ENCODE data around the gene CALD1.

DNA sequence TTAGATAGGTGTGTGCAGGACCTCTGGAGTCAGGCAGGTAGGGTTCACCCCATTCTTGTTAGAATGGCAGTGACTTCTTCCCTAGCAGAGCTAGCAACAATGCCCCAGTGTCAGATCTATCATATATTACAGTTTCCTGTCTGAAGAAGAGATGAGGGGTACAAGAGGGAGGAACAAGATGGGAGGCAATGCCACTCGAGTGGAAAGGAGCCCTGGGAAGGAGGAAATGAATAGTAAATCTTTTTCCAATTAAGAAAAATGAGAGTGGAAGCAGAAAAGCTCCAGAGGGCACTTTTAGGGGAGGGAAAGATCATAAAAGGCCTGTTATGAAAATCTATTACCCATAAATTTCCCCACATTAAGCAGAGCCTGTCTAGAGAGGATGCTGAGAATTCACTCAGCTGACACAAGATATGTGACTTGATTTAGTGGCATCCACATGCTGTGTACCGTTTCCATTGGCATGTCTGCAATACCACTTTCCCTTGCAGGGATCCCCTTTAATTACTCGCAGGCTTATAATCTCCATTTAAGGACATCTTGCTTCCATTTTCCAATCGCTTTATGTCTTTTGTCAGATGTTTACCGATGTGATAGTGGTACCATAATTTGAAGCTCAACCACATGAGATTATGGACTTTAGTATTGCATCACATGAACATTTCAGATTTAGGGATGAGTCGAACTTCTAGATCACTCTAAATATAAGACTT, 136.9 kb downstream of the CALD1 start:
- TF ChIP-seq, protein P1, sequence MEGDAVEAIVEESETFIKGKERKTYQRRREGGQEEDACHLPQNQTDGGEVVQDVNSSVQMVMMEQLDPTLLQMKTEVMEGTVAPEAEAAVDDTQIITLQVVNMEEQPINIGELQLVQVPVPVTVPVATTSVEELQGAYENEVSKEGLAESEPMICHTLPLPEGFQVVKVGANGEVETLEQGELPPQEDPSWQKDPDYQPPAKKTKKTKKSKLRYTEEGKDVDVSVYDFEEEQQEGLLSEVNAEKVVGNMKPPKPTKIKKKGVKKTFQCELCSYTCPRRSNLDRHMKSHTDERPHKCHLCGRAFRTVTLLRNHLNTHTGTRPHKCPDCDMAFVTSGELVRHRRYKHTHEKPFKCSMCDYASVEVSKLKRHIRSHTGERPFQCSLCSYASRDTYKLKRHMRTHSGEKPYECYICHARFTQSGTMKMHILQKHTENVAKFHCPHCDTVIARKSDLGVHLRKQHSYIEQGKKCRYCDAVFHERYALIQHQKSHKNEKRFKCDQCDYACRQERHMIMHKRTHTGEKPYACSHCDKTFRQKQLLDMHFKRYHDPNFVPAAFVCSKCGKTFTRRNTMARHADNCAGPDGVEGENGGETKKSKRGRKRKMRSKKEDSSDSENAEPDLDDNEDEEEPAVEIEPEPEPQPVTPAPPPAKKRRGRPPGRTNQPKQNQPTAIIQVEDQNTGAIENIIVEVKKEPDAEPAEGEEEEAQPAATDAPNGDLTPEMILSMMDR (IDR thresholded peaks at IDR 0.05): no peak
- TF ChIP-seq JUN (CRISPR knock-in tag; IDR thresholded peaks at IDR 0.05) (no peak), SP1 (CRISPR knock-in tag; conservative IDR thresholded peaks at IDR 0.05) (no peak), HMGXB4 (CRISPR knock-in tag; IDR thresholded peaks at IDR 0.05) (no peak), FOXJ3 (CRISPR knock-in tag; IDR thresholded peaks at IDR 0.05; ENCODE audit: borderline replicate concordance) (no peak), NFYB (CRISPR knock-in tag; conservative IDR thresholded peaks at IDR 0.05; ENCODE audit: low read depth) (no peak), TEAD4 (CRISPR knock-in tag; IDR thresholded peaks at IDR 0.05) (no peak)
- TF ChIP-seq, protein P2, sequence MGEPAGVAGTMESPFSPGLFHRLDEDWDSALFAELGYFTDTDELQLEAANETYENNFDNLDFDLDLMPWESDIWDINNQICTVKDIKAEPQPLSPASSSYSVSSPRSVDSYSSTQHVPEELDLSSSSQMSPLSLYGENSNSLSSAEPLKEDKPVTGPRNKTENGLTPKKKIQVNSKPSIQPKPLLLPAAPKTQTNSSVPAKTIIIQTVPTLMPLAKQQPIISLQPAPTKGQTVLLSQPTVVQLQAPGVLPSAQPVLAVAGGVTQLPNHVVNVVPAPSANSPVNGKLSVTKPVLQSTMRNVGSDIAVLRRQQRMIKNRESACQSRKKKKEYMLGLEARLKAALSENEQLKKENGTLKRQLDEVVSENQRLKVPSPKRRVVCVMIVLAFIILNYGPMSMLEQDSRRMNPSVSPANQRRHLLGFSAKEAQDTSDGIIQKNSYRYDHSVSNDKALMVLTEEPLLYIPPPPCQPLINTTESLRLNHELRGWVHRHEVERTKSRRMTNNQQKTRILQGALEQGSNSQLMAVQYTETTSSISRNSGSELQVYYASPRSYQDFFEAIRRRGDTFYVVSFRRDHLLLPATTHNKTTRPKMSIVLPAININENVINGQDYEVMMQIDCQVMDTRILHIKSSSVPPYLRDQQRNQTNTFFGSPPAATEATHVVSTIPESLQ (CRISPR knock-in tag; IDR thresholded peaks at IDR 0.05): no peak
- TF ChIP-seq, protein P3, sequence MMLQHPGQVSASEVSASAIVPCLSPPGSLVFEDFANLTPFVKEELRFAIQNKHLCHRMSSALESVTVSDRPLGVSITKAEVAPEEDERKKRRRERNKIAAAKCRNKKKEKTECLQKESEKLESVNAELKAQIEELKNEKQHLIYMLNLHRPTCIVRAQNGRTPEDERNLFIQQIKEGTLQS (CRISPR knock-in tag; conservative IDR thresholded peaks at IDR 0.05): no peak
- TF ChIP-seq, protein P4, sequence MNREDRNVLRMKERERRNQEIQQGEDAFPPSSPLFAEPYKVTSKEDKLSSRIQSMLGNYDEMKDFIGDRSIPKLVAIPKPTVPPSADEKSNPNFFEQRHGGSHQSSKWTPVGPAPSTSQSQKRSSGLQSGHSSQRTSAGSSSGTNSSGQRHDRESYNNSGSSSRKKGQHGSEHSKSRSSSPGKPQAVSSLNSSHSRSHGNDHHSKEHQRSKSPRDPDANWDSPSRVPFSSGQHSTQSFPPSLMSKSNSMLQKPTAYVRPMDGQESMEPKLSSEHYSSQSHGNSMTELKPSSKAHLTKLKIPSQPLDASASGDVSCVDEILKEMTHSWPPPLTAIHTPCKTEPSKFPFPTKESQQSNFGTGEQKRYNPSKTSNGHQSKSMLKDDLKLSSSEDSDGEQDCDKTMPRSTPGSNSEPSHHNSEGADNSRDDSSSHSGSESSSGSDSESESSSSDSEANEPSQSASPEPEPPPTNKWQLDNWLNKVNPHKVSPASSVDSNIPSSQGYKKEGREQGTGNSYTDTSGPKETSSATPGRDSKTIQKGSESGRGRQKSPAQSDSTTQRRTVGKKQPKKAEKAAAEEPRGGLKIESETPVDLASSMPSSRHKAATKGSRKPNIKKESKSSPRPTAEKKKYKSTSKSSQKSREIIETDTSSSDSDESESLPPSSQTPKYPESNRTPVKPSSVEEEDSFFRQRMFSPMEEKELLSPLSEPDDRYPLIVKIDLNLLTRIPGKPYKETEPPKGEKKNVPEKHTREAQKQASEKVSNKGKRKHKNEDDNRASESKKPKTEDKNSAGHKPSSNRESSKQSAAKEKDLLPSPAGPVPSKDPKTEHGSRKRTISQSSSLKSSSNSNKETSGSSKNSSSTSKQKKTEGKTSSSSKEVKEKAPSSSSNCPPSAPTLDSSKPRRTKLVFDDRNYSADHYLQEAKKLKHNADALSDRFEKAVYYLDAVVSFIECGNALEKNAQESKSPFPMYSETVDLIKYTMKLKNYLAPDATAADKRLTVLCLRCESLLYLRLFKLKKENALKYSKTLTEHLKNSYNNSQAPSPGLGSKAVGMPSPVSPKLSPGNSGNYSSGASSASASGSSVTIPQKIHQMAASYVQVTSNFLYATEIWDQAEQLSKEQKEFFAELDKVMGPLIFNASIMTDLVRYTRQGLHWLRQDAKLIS (CRISPR knock-in tag; IDR thresholded peaks at IDR 0.05; ENCODE audit: borderline replicate concordance): no peak

All from WTC11 (cell line).